GM18861 (cell line): ENCODE results near the gene KCTD13.
"Not testable (repeated sequence)": the region's sequence is repeated elsewhere in the genome, so short reads cannot be mapped to it uniquely, and the experiment has no call there.

ENCODE experiments used
- ATAC-seq: cut with Tn5 transposase; IDR thresholded peaks from one replicate; pipeline ENCODE4 v1.9.1; 2021; ENCODE audit not compliant: unreplicated experiment

The KCTD13 gene

GRCh38 chr16:29947897-29948296, 21.9 kb upstream of the KCTD13 start:
- ATAC-seq: no peak

- ATAC-seq: no peak
These were observed 18.1 kb upstream of the KCTD13 start for GRCh38 chr16:29943846-29944799.

GRCh38 chr16:29940656-29941055, 14.6 kb upstream of the KCTD13 start:
- no peak for ATAC-seq

- not testable (repeated sequence) for ATAC-seq
These were observed 5.7 kb upstream of the KCTD13 start for GRCh38 chr16:29931750-29932149.

- no peak for ATAC-seq
These were observed 1.3 kb upstream of the KCTD13 start for GRCh38 chr16:29927070-29927905.

GRCh38 chr16:29926711-29927052, 656 bp upstream of the KCTD13 start:
- no peak for ATAC-seq

GRCh38 chr16:29925105-29925756, 795 bp downstream of the KCTD13 start:
- no peak for ATAC-seq

- no peak for ATAC-seq
These were observed 3.0 kb downstream of the KCTD13 start for GRCh38 chr16:29922986-29923501.

GRCh38 chr16:29922326-29922725, 3.7 kb downstream of the KCTD13 start:
- ATAC-seq: no peak

GRCh38 chr16:29921034-29921385, 5.0 kb downstream of the KCTD13 start:
- no peak for ATAC-seq

GRCh38 chr16:29920288-29921033, 5.6 kb downstream of the KCTD13 start:
- no peak for ATAC-seq

GRCh38 chr16:29916979-29917378, 9.0 kb downstream of the KCTD13 start:
- no peak for ATAC-seq

- no peak for ATAC-seq
These were observed 10.3 kb downstream of the KCTD13 start for GRCh38 chr16:29915590-29916247.

GRCh38 chr16:29913514-29913913, 12.5 kb downstream of the KCTD13 start:
- ATAC-seq: no peak

- no peak for ATAC-seq
These were observed 13.9 kb downstream of the KCTD13 start for GRCh38 chr16:29912087-29912486.

- ATAC-seq: no peak
These were observed 14.4 kb downstream of the KCTD13 start for GRCh38 chr16:29911676-29912010.

GRCh38 chr16:29910819-29911675, 15.0 kb downstream of the KCTD13 start:
- no peak for ATAC-seq

- not testable (repeated sequence) for ATAC-seq
These were observed 16.2 kb downstream of the KCTD13 start for GRCh38 chr16:29909851-29910250.

- ATAC-seq: no peak
These were observed 16.6 kb downstream of the KCTD13 start for GRCh38 chr16:29909391-29909790.
